Lung (tissue), 12 donors: ENCODE results near the gene UBL7. TPM values are rescaled to one million over a fixed set of nuclear protein-coding genes. Genes with fewer than 3 reads are reported as not detected.

Source experiments
- ATAC-seq: fragments of 200-7000 bp; cut with Tn5 transposase; one replicate; pipeline ENCODE4 v1.9.1; 2020; ENCODE audit warnings: moderate number of reproducible peaks; ENCODE audit not compliant: insufficient read depth, low FRiP score
- DNase-seq, 3 donors: peaks; one replicate each; pipeline ENCODE4 v3.0.0-alpha.2; 2013 to 2017
- H3K27ac ChIP-seq, 2 donors: one replicate each; pipeline ENCODE4 v1.5.1; 2013; ENCODE audit warnings: mild to moderate bottlenecking in 2 of 2, moderate library complexity in 2 of 2, control low read depth in 1 of 2, inconsistent platforms in 1 of 2, low read depth in 1 of 2, low read length in 1 of 2
- H3K27me3 ChIP-seq, 3 donors: one replicate each; pipeline ENCODE4 v1.5.1; 2013; ENCODE audit warnings: low read length in 2 of 3; ENCODE audit not compliant: control insufficient read depth in 3 of 3, insufficient read depth in 3 of 3
- H3K36me3 ChIP-seq, 4 donors: one replicate each; pipeline ENCODE4 v1.5.1; 2013; ENCODE audit warnings: low read length in 4 of 4, mild to moderate bottlenecking in 1 of 4, moderate library complexity in 1 of 4; ENCODE audit not compliant: control insufficient read depth in 4 of 4, insufficient read depth in 4 of 4
- H3K4me1 ChIP-seq, 5 donors: one replicate each; pipeline ENCODE4 v1.5.1; 2013; ENCODE audit warnings: low read length in 5 of 5, mild to moderate bottlenecking in 2 of 5, moderate library complexity in 1 of 5; ENCODE audit not compliant: control insufficient read depth in 5 of 5, insufficient read depth in 5 of 5
- H3K4me3 ChIP-seq: one replicate; pipeline ENCODE4 v1.5.1; 2013; ENCODE audit warnings: mild to moderate bottlenecking, control low read depth, moderate library complexity
- H3K9ac ChIP-seq, 2 donors: one replicate each; pipeline ENCODE4 v1.5.1; 2013; ENCODE audit warnings: low read length in 2 of 2, control low read depth in 1 of 2; ENCODE audit not compliant: insufficient read depth in 1 of 2
- H3K9me3 ChIP-seq, 4 donors: one replicate each; pipeline ENCODE4 v1.5.1; 2013; ENCODE audit warnings: low read length in 3 of 4, mild to moderate bottlenecking in 1 of 4, moderate library complexity in 1 of 4; ENCODE audit not compliant: control insufficient read depth in 4 of 4, insufficient read depth in 3 of 4
- WGBS, 2 donors: extraction: QIAGEN DNeasy Blood & Tissue Kit; methylation state at CpG; one replicate each; pipeline ENCODE4 v1.1.7; 2013; 5-methylcytosine and 5-hydroxymethylcytosine counted together
- polyA plus RNA-seq, 2 donors: library from polyadenylated mRNA; stranded (reverse); fragments of 200-250 nt; gene quantifications; one replicate each; pipeline ENCODE4 v1.2.1, GENCODE V29; 2013
- total RNA-seq, 2 donors: library from RNA; depleted of rRNA in 1 of 2; stranded (reverse); fragments of >200 nt in 1 of 2; gene quantifications; one replicate each; pipeline ENCODE4 v1.2.1, GENCODE V29; 2014 to 2021
- TF ChIP-seq, protein P1 (sequence below): IDR thresholded peaks from 2 replicates; pipeline ENCODE4 v1.5.1; 2012; ENCODE audit warnings: mild to moderate bottlenecking; ENCODE audit errors: control extremely low read depth, extremely low read depth
- donor health status: control.
- donor health status: control.
- donor health status: Bipolar disorder and iron deficiency.
- donor health status: healthy.
- donor health status: DM: yes; HTN: yes; CAD: no.

Gene UBL7
- total and polyA plus RNA-seq, 4 donors = 31.8 to 48.0 (median 40.4) TPM

DNA sequence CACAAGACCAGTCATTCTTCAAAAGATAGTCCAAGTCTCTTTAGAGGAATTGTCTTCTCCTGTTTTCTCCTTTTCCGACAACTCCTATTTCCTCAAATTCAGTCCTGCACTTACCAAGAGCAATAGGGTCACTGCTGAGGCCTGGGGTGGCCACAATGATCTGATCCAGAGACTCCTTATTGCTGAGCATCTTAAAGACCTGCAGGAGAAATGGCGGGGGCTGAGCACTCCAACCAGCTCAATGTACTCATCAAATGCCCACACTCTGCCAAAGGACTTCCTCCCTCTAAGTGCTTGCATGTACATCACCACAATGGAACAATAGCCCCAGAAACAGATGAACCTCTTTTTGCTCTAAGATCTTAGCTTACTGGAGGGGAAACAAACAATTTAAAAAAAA lies 9.6 kb downstream of the UBL7 start:
- peaks cover 11 to 58% (median 47%) of the 10 kb centered on the region in 4 donors for H3K36me3 ChIP-seq
- H3K9me3 ChIP-seq = no peaks in the 10 kb centered on the region
- no peak overlapping the region for H3K27ac ChIP-seq
- no peak for DNase-seq
- H3K4me3 ChIP-seq = no peak overlapping the region
- H3K9ac ChIP-seq = no peak overlapping the region
- TF ChIP-seq, protein P1, sequence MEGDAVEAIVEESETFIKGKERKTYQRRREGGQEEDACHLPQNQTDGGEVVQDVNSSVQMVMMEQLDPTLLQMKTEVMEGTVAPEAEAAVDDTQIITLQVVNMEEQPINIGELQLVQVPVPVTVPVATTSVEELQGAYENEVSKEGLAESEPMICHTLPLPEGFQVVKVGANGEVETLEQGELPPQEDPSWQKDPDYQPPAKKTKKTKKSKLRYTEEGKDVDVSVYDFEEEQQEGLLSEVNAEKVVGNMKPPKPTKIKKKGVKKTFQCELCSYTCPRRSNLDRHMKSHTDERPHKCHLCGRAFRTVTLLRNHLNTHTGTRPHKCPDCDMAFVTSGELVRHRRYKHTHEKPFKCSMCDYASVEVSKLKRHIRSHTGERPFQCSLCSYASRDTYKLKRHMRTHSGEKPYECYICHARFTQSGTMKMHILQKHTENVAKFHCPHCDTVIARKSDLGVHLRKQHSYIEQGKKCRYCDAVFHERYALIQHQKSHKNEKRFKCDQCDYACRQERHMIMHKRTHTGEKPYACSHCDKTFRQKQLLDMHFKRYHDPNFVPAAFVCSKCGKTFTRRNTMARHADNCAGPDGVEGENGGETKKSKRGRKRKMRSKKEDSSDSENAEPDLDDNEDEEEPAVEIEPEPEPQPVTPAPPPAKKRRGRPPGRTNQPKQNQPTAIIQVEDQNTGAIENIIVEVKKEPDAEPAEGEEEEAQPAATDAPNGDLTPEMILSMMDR = no peak
- no peaks in the 10 kb centered on the region for H3K27me3 ChIP-seq
- H3K4me1 ChIP-seq = no peaks in the 10 kb centered on the region
- WGBS, 2 donors = 94 to 96% methylated on average over 2 of the region's 2 CpGs
- no peak for ATAC-seq

DNA sequence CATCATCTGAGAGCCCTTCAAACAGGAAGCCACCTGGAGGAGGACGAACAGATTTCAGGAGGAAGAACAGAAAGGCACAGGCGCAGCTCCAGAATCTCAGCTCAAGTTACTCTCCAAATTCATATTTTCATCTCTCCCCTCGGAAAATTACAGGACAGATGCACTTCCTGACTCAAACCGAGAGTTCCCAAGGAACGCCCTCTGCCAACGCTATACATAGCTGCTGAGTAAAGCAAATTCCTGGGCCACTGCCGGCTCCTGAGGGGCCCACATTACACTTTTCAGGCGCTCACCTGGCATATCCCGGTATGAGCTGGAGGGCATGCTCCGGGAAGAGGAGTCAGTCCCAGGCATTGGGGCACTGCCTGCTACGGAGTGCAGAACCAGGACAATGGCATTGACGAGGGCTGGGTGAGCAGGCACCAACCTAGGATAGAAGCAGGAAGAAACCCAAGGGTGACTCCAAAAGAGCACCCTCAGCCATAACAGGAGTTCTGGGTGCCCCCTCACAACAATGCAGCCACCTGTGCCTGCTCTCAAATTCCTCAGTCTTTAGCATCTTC lies 11.2 kb downstream of the UBL7 start:
- ATAC-seq (no peak), DNase-seq (no peak)
- no peaks in the 10 kb centered on the region for H3K9me3 ChIP-seq
- H3K9ac ChIP-seq = no peak overlapping the region
- WGBS, 2 donors = 93 to 94% methylated on average over 12 of the region's 12 CpGs
- no peaks in the 10 kb centered on the region for H3K4me1 ChIP-seq
- no peak overlapping the region for H3K4me3 ChIP-seq
- H3K27me3 ChIP-seq = no peaks in the 10 kb centered on the region
- peaks cover 12 to 56% (median 48%) of the 10 kb centered on the region in 4 donors for H3K36me3 ChIP-seq
- H3K27ac ChIP-seq = no peak overlapping the region
- TF ChIP-seq, protein P1 = no peak

DNA sequence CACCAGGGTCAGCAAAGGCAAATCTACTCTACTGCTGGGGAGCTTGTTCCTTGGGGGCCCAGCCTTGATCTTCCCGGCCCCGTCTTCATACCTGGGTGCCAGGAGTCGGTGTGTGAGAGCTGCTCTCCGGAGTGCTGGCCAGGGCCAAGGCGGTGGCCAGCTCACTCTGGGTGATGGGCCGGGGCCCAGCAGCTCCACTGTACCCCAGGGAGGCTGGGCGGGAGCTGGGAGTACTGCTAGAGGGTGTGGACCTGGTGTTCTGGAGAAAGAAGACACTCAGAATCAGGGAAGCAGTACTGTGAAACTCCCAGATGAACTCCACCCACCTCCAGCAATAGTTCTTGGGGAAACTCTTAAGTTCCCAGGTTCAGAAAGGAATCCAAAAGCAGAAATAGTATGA lies 11.9 kb downstream of the UBL7 start:
- ATAC-seq (no peak), DNase-seq (no peak)
- H3K36me3 ChIP-seq = peaks cover 12 to 56% (median 48%) of the 10 kb centered on the region in 4 donors
- no peak overlapping the region for H3K4me3 ChIP-seq
- TF ChIP-seq, protein P1 = no peak
- H3K9ac ChIP-seq = no peak overlapping the region
- WGBS, 2 donors = 98% methylated on average over 7 of the region's 7 CpGs
- no peaks in the 10 kb centered on the region for H3K27me3 ChIP-seq
- H3K4me1 ChIP-seq = no peaks in the 10 kb centered on the region
- no peak overlapping the region for H3K27ac ChIP-seq
- no peaks in the 10 kb centered on the region for H3K9me3 ChIP-seq
